GM03348 (cell line): Measurements from ENCODE around the gene CCBE1.
A peak's percentile ranks its signal among the peaks of the same experiment; 100 is the strongest.

Experiments
- DNase-seq: peaks from one replicate; pipeline ENCODE4 v3.0.0; 2012; ENCODE audit warnings: low spot score

CCBE1 gene

GRCh38 chr18:59454909-59455727 is 242.1 kb downstream of the CCBE1 start:
- DNase-seq, result no peak

- no peak for DNase-seq
Observed at GRCh38 chr18:59453468-59453961, 243.7 kb downstream of the CCBE1 start.

GRCh38 chr18:59451963-59452362 is 245.3 kb downstream of the CCBE1 start:
- no peak for DNase-seq

- no peak for DNase-seq
Observed at GRCh38 chr18:59451073-59451472, 246.2 kb downstream of the CCBE1 start.

- DNase-seq, result peak; percentile 75
Observed at GRCh38 chr18:59448546-59448945, 248.7 kb downstream of the CCBE1 start.

GRCh38 chr18:59446012-59446411 is 251.2 kb downstream of the CCBE1 start:
- DNase-seq, result peak; percentile 39

- DNase-seq, result no peak
Observed at GRCh38 chr18:59437851-59438569, 259.2 kb downstream of the CCBE1 start.

GRCh38 chr18:59432803-59433597 is 264.2 kb downstream of the CCBE1 start:
- peak; percentile 42 for DNase-seq

GRCh38 chr18:59431131-59431530 is 266.1 kb downstream of the CCBE1 start:
- no peak for DNase-seq

GRCh38 chr18:59429608-59430007 is 267.6 kb downstream of the CCBE1 start:
- DNase-seq, result no peak

- no peak for DNase-seq
Observed at GRCh38 chr18:59428018-59428417, 269.2 kb downstream of the CCBE1 start.

- no peak for DNase-seq
Observed at GRCh38 chr18:59426855-59427254, 270.4 kb downstream of the CCBE1 start.

- no peak for DNase-seq
Observed at GRCh38 chr18:59423259-59423658, 274.0 kb downstream of the CCBE1 start.

GRCh38 chr18:59420244-59420643 is 277.0 kb downstream of the CCBE1 start:
- no peak for DNase-seq

- DNase-seq, result peak; percentile 79
Observed at GRCh38 chr18:59419386-59419785, 277.8 kb downstream of the CCBE1 start.

GRCh38 chr18:59416818-59417217 is 280.4 kb downstream of the CCBE1 start:
- no peak for DNase-seq

- no peak for DNase-seq
Observed at GRCh38 chr18:59414111-59414653, 283.0 kb downstream of the CCBE1 start.

GRCh38 chr18:59402432-59403090 is 294.7 kb downstream of the CCBE1 start:
- peak; percentile 90 for DNase-seq

GRCh38 chr18:59400407-59400806 is 296.8 kb downstream of the CCBE1 start:
- no peak for DNase-seq

GRCh38 chr18:59395226-59396175 is 301.7 kb downstream of the CCBE1 start:
- no peak for DNase-seq
